IMR-90 (cell line): Measurements from ENCODE around the gene RSF1. TPM values are rescaled to one million over a fixed set of nuclear protein-coding genes. Genes with fewer than 3 reads are reported as not detected.
A peak's percentile ranks its signal among the peaks of the same experiment; 100 is the strongest.
"Not testable (repeated sequence)": the region's sequence is repeated elsewhere in the genome, so short reads cannot be mapped to it uniquely, and the experiment has no call there.

Experiments
- ATAC-seq: fragments of 200-7000 bp; cut with Tn5 transposase; 2 replicates; pipeline ENCODE4 v1.9.1; 2020; ENCODE audit warnings: low read depth, mild to moderate bottlenecking, moderate library complexity
- BruUV-seq: library from RNA; stranded (reverse); fragments of 400-500 nt; replicated peaks from 2 replicates; lab custom pipeline; 2021; lab: Mats Ljungman, UMichigan
- CTCF ChIA-PET: fragments of 300-600 bp; formaldehyde crosslinking; extraction: SDS; loops from one replicate; lab custom pipeline; 2021; ENCODE audit warnings: antibody characterized with exemption; lab: Yijun Ruan, JAX
- POLR2A ChIA-PET: fragments of 300-600 bp; sonication (Branson Sonifier 250); formaldehyde crosslinking; loops from one replicate; lab custom pipeline; 2022; ENCODE audit warnings: antibody characterized with exemption; ENCODE audit not compliant: unreplicated experiment; lab: Charles Lee
- DNase-seq: peaks from one replicate; pipeline ENCODE4 v3.0.0; 2013
- H2AFZ ChIP-seq: replicated peaks from 2 replicates; pipeline ENCODE3; 2013; ENCODE audit warnings: low read length, mild to moderate bottlenecking; ENCODE audit not compliant: poor library complexity
- H2AK5ac ChIP-seq: 2 replicates; pipeline ENCODE4 v1.6.1; 2013; ENCODE audit warnings: low read depth, low read length, inconsistent platforms
- H2AK9ac ChIP-seq: replicated peaks from 2 replicates; pipeline ENCODE3; 2013; ENCODE audit warnings: mild to moderate bottlenecking, low read depth, low read length, moderate library complexity; ENCODE audit not compliant: poor library complexity
- H2BK120ac ChIP-seq: 2 replicates; pipeline ENCODE4 v1.6.1; 2013; ENCODE audit warnings: low read depth, low read length, inconsistent platforms
- H2BK15ac ChIP-seq: 3 replicates; pipeline ENCODE4 v1.6.1; 2013; ENCODE audit warnings: low read depth, low read length, inconsistent platforms
- H2BK20ac ChIP-seq: 2 replicates; pipeline ENCODE4 v1.6.1; 2013; ENCODE audit warnings: low read depth, mild to moderate bottlenecking, inconsistent platforms, low read length, moderate library complexity
- H2BK5ac ChIP-seq: 2 replicates; pipeline ENCODE4 v1.6.1; 2013; ENCODE audit warnings: mild to moderate bottlenecking, low read depth, low read length, inconsistent platforms; ENCODE audit not compliant: poor library complexity, severe bottlenecking
- H3K14ac ChIP-seq: replicated peaks from 2 replicates; pipeline ENCODE4 v1.6.1; 2013; ENCODE audit warnings: low read depth, low read length, inconsistent platforms
- H3K18ac ChIP-seq: 2 replicates; pipeline ENCODE4 v1.6.1; 2013; ENCODE audit warnings: low read depth, low read length, control low read depth
- H3K23ac ChIP-seq: 2 replicates; pipeline ENCODE4 v1.6.1; 2013; ENCODE audit warnings: low read depth, low read length, inconsistent platforms
- H3K27ac ChIP-seq: 2 replicates; pipeline ENCODE4 v1.5.1; 2013; ENCODE audit warnings: mild to moderate bottlenecking, control low read depth, low read length; ENCODE audit not compliant: insufficient read depth
- H3K27me3 ChIP-seq: 2 replicates; pipeline ENCODE4 v1.6.1; 2013; ENCODE audit warnings: low read length; ENCODE audit not compliant: control insufficient read depth, insufficient read depth
- H3K36me3 ChIP-seq: 2 replicates; pipeline ENCODE4 v1.6.1; 2013; ENCODE audit warnings: low read length, mixed read lengths; ENCODE audit not compliant: control insufficient read depth, insufficient read depth
- H3K4ac ChIP-seq: 2 replicates; pipeline ENCODE4 v1.6.1; 2013; ENCODE audit warnings: low read depth, low read length, inconsistent platforms
- H3K4me1 ChIP-seq: 2 replicates; pipeline ENCODE4 v1.6.1; 2013; ENCODE audit warnings: low read length, mixed read lengths; ENCODE audit not compliant: control insufficient read depth, insufficient read depth
- H3K4me2 ChIP-seq: 2 replicates; pipeline ENCODE4 v1.6.1; 2013; ENCODE audit warnings: low read depth, mild to moderate bottlenecking, control low read depth, low read length, moderate library complexity
- H3K4me3 ChIP-seq: 2 replicates; pipeline ENCODE4 v1.5.1; 2013; ENCODE audit warnings: low read depth, mild to moderate bottlenecking, control low read depth, low read length, moderate library complexity; ENCODE audit not compliant: insufficient read depth
- H3K56ac ChIP-seq: 2 replicates; pipeline ENCODE4 v1.6.1; 2013; ENCODE audit warnings: low read length, inconsistent platforms; ENCODE audit not compliant: insufficient read depth; ENCODE audit errors: extremely low read depth
- H3K79me1 ChIP-seq, 2 experiments: 2 replicates each; pipeline ENCODE4 v1.6.1; 2013; ENCODE audit warnings: low read length in 2 of 2, inconsistent platforms in 1 of 2, low read depth in 1 of 2
- H3K9ac ChIP-seq: 2 replicates; pipeline ENCODE4 v1.6.1; 2013; ENCODE audit warnings: low read depth, low read length, control low read depth
- H3K9me1 ChIP-seq: 2 replicates; pipeline ENCODE4 v1.6.1; 2013; ENCODE audit warnings: low read length, inconsistent platforms; ENCODE audit not compliant: insufficient read depth
- H3K9me3 ChIP-seq: 2 replicates; pipeline ENCODE4 v1.6.1; 2013; ENCODE audit warnings: low read length; ENCODE audit not compliant: control insufficient read depth, insufficient read depth
- H4K20me1 ChIP-seq: 2 replicates; pipeline ENCODE4 v1.6.1; 2013; ENCODE audit warnings: low read length, inconsistent platforms; ENCODE audit not compliant: insufficient read depth
- H4K5ac ChIP-seq: 2 replicates; pipeline ENCODE4 v1.6.1; 2013; ENCODE audit warnings: mild to moderate bottlenecking, low read depth, low read length, control low read depth
- H4K8ac ChIP-seq, 2 experiments: 2 replicates each; pipeline ENCODE4 v1.6.1; 2013; ENCODE audit warnings: low read depth in 2 of 2, low read length in 2 of 2, control low read depth in 1 of 2, inconsistent platforms in 1 of 2
- H4K91ac ChIP-seq: 2 replicates; pipeline ENCODE4 v1.6.1; 2013; ENCODE audit warnings: low read depth, low read length, inconsistent platforms; ENCODE audit not compliant: insufficient read depth
- CEBPB ChIP-seq: IDR thresholded peaks from 2 replicates; pipeline ENCODE4 v1.6.1; 2012; ENCODE audit warnings: low read depth, low read length, improper control_type of control experiment
- WGBS, 2 experiments: methylation state at CpG; one replicate each; pipeline versions ENCODE4 v1.1.5 to v1.1.7; 2013; ENCODE audit warnings: missing lambda C conversion rate in 2 of 2; ENCODE audit not compliant: insufficient read length in 1 of 2; ENCODE audit errors: extremely low coverage in 2 of 2; 5-methylcytosine and 5-hydroxymethylcytosine counted together
- dilution Hi-C: fragments of 300-500 bp; cut with HindIII; formaldehyde crosslinking; loops from one replicate; pipeline ENCODE4 v1.14.3; 2018; ENCODE audit warnings: low sequenced_read_pairs; ENCODE audit not compliant: unreplicated experiment
- in situ Hi-C: fragments of 300-500 bp; cut with MboI; formaldehyde crosslinking; loops from 3 replicates; pipeline ENCODE4 v1.14.3; 2019; ENCODE audit warnings: low sequenced_read_pairs, inconsistent platforms, mixed read lengths
- intact Hi-C: fragments of 100-400 bp; cut with micrococcal nuclease; formaldehyde crosslinking; loops from 2 replicates; pipeline ENCODE4 v1.10.0; 2022
- polyA plus RNA-seq, 3 experiments: library from polyadenylated mRNA; depleted of rRNA; stranded (reverse); fragments of >200 nt; gene quantifications; 2 replicates each; pipeline ENCODE4 v1.2.3, GENCODE V29; 2012; ENCODE audit warnings: low replicate concordance in 1 of 3
- total RNA-seq: library from RNA; depleted of rRNA; stranded (reverse); fragments of >200 nt; gene quantifications from 2 replicates; pipeline ENCODE4 v1.2.3, GENCODE V29; 2012

Gene RSF1
- total and polyA plus RNA-seq, 2 of the 4 experiments (the other 2 are of a cell fraction): 13.9 to 18.5 TPM

DNA sequence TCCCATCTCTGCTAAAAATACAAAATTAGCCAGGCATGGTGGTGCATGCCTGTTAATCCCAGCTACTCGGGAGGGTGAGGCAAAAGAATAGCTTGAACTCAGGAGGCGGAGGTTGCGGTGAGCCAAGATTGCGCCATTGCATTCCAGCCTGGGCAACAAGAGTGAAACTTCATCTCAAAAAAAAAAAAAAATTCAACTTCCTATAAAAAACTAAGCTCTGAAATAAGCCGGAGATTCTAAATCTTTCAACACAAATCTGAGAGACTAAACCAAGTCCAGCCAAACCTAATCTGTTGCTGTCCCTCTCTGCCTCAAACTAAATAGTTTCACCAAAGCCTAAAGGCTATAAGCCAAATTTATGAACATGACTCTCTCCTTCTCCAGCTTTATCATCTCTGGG is 186.6 kb downstream of the RSF1 start:
- 70% methylated on average over 1 of the region's 5 CpGs; no CpG with 5 or more reads in 1 of the 2 experiments for WGBS, 2 experiments
- not testable (repeated sequence) for H3K18ac ChIP-seq, H3K4me3 ChIP-seq

More for the DNA sequence above, 186.6 kb downstream of the RSF1 start:
- Histone ChIP-seq H3K4ac (peak overlapping the region; percentile 9; the same call in 1 of the 2 replicates), H3K23ac (peak overlapping the region; percentile 61), H4K8ac (peak overlapping the region in 1 of 2 experiments; percentile 44; a peak in 1 of 4 replicates), H3K79me1 (peaks cover 14 to 48% of the 10 kb centered on the region in 2 experiments)
- dilution Hi-C loops, H2AK5ac ChIP-seq, H4K5ac ChIP-seq, intact Hi-C loops, H3K9me3 ChIP-seq, H2AK9ac ChIP-seq, H2BK20ac ChIP-seq, H3K9me1 ChIP-seq, H3K36me3 ChIP-seq, H2BK15ac ChIP-seq, BruUV-seq, H2BK5ac ChIP-seq, H3K14ac ChIP-seq, H3K27ac ChIP-seq, H2AFZ ChIP-seq, H3K4me2 ChIP-seq, H3K27me3 ChIP-seq, ATAC-seq, H4K20me1 ChIP-seq, in situ Hi-C loops, DNase-seq, H3K56ac ChIP-seq, H3K4me1 ChIP-seq, H2BK120ac ChIP-seq, H4K91ac ChIP-seq, H3K9ac ChIP-seq: not testable (repeated sequence)
- ChIA-PET CTCF (interaction anchor here (0.6 kb wide), 1 partner anchor 166 kb away, joined by 3 read pairs; no protein-coding TSS in a partner anchor), POLR2A (interaction anchor here (0.7 kb wide), 1 partner anchor 185 kb away, joined by 4 read pairs; no protein-coding TSS in a partner anchor)
- TF ChIP-seq CEBPB: 0 out of 2 replicates have a peak, but pooled peaks have one; percentile 5
